GM18502 (cell line): ENCODE data around the gene CCDC93.

Source experiments
- ATAC-seq: cut with Tn5 transposase; IDR thresholded peaks from one replicate; pipeline ENCODE4 v1.9.1; 2021; ENCODE audit warnings: mild to moderate bottlenecking; ENCODE audit not compliant: unreplicated experiment, poor library complexity

CCDC93 gene

GRCh38 chr2:118013724-118014491 is at the start of gene CCDC93:
Gene CCDC93 (minus strand): TSS chr2:118014070. CDS start chr2:118013995, 75 bp downstream.
- ATAC-seq: peak; percentile 92

- no peak for ATAC-seq
Observed at GRCh38 chr2:118062669-118063068, 48.8 kb upstream of the CCDC93 start.

DNA sequence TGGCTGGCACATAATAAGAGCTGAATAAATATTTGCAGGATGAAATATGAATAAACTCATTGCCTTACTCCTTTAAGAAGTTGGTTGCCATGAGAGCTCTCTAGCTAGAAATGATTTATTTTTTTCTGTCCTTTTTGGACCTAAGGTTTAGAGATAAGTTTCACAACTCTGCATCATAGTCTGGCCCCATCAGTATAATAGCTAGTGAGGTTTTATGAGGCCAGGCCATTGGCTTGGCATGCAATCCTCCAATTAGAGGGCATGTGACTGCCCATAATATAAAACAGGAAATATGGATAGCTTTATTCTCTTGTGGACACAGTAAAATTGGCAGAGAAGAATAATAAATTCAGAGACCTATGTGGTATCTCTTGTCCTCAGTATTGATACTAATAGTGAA is 48.2 kb upstream of the CCDC93 start:
- no peak for ATAC-seq

DNA sequence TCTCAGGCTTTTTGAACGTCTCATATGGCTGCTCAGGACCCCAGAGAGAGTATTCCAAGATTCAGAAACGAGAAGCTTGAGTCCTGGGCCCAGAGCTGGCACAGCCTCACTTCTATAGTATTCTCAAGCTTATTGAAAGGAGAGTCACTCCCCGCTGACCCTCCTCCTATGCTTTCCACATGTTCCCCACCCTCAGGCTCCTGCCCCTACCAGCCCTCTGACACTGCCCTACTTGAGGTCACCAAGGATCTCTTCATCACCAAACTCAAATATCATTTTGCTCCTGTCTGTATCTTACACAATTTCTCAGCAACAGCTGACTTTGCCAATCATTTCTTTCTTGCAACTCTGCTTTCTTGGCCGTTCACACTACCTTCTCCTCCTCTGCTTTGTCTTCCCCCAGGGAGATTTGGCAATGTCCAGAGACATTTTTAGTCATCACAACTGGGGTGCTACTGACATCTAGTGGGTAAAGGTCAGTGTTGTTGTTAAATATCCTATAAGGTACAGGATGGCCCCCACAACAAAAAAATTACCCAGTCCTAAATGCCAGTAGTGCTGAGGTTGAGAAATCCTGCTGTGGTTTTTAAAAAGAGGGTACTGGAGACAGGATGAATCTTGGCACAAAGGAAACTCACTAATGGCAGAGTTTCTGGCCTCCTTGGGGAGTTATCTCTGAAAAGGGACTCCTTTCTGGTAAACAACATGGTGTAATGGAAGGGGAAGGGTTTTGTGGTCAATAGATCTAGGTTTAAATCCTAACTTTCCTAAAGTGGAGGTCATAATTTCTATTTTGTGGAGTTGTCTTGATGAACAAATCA is 47.5 kb upstream of the CCDC93 start:
- ATAC-seq: peak; percentile 80

DNA sequence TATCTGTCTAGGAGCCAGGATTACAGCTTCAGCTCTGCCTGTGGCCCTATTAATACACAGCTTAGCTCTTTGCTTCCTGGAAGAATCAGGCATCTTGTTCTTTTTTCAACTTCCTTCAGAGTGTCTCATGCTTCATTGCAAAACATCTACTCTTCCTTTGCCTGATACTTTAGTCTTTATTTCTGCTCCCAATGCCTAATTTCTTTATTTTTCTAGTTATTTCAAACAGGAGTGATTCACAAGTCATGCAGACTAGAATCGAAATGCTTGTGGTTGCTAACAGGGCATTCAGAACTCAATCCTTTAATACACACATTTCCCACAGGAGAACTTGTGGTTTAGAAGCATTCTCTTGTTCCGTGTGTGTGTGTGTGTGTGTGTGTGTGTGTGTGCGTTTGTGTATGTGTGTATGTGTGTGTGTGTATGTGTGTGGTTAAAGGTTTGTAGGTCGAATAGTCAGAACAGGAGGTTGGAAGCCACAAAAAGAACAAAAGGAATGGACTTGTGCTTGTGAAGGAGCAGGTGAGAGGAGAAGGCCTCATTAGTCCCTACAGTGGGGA is 46.1 kb upstream of the CCDC93 start:
- ATAC-seq: no peak

DNA sequence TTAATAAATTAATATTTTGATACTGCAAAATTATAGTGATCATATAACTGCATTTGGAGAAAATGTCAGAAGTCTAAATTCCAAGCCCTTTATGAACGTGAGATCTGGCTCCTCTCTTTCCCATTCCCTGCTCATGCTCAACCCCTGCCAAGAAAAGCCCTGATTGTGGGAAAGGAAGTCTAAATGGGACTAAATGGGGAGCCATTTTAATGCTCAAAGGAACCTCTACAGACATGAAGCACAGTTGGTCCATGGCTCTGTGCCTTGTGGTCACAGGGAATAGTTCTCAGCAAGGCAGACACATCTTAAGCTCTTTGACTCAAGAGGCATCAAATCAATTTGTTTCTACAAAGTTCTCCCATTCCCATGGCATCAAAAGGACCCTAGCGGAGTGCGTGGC is 45.1 kb upstream of the CCDC93 start:
- no peak for ATAC-seq

GRCh38 chr2:118056801-118057200 is 42.9 kb upstream of the CCDC93 start:
- no peak for ATAC-seq

DNA sequence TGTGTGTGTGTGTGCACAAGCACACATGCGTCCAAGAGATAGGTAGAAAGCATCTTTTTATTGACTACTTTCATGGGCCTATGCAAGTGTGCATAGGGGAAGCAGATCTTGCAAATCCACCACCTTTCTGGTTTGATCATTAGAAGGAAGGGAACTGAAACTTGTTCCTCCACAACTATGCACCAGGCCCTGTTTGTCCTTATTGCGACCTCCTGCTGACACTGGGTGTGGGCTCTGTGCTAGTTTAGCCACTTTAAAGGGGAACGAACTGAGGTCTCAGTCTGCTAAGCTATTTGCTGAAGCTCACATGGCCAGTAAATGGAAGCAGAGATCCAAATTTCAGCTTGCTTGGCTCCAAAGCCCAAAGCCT is 42.3 kb upstream of the CCDC93 start:
- ATAC-seq: peak; percentile 90

DNA sequence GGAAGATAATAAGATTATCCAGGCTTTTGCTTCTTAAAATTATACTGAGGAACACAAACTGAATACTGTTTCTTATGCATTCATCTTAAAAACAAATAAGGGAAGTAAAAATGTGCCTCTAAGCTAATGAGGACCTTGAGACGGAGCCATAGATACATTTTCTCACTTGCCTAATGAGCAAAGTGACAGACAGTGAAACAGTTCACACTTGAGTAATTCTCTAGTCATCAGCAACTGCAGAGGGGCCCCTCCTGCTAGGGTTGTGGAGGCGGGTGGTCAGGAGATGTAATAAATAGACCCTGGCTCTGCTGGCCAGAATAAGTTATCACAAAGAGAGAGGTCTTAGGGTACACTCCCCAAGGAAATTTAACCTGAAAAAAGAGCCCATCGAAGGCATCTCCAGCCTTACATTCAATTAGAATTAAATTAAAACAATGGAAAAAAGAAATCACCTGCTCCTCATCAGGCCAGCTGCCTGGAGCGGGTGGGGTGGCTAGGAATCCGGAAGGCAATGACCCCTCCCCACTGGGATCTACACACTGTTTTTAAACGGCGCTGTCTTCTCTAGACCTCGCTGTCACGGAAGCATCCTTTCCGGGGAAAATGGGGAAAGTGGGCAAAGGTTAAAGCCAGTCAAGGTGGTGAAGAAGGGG is 41.8 kb upstream of the CCDC93 start:
- peak; percentile 84 for ATAC-seq

GRCh38 chr2:118054213-118055008 is 40.5 kb upstream of the CCDC93 start:
- ATAC-seq: no peak

- no peak for ATAC-seq
Observed at GRCh38 chr2:118053681-118054080, 39.8 kb upstream of the CCDC93 start.

- ATAC-seq: no peak
Observed at GRCh38 chr2:118052474-118052873, 38.6 kb upstream of the CCDC93 start.

DNA sequence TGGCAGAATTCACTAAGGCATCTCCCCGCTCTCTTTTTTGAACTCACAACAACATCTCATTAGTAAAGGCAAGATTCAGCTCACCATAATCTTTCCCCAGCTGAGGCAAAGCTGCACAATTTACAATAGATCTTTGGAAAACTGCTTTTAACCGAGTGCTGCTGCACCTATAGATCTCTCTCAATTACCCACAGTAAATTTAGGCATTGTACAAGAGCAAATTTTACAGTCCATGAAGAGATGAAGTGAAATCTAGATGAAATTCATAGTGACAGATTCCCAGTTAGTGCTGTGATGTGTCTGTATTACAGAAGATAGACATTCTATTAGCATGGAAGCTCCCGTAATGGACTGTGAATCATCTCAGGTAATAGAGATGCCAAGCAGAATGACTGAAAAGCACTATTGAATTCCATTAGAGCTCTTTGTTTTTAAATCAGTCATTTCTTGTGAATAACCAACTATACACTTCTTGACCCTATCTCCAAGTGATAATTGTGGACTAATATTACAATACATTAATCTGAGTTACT is 38.0 kb upstream of the CCDC93 start:
- ATAC-seq: no peak

DNA sequence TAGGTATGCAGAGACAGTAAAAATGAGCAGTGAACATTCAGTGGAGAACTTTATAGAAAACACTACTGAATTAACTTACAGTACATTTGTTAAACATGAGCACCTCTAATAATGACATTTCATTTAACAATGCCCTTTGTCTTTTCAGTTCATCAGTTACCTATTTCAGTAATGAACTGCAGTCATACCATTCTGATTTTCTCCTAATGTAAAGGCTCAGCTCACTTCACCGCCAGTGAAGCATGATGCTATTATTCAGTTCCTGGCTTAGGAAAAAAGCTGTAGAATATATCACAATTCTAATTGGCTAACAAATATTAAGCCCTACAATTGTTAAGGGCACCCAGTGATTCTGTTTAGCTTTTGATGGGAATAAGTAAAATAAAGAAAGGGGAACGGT is 37.1 kb upstream of the CCDC93 start:
- no peak for ATAC-seq

DNA sequence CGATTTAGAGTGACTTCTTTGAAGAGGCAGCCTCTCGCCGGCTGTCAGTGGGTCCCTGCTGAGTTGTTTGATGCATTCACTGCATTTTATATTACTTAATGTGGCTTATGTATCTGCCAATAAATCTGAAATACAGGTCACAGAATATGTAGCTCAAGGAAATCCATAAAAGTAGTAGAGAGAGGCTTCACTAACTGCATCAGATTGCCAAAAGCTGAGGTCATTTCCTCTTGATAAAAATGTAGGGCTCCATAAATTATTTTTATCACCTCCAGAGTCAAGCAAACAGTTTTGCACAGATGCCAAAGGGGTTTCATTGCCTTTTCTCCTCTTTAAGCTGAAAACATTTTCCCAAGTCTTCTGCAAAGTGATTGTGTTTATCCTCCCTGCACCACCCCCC is 36.5 kb upstream of the CCDC93 start:
- no peak for ATAC-seq

DNA sequence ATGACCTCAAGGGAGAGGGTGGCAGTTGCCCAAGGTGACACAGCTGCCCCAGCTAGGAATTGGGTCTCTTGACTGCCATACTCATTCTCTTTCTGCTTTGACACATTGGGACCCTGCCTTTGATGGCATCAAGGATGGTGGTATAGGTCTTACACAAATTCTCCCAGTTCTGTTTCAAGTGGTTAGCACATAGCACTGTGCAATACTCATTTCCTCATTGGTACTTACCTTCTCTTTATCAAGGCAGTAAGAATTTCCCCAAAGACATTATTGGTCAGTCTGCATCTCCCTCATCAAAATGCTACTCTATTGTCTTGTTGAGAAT is 35.9 kb upstream of the CCDC93 start:
- peak; percentile 76 for ATAC-seq

- peak; percentile 32 for ATAC-seq
Observed at GRCh38 chr2:118049140-118049815, 35.4 kb upstream of the CCDC93 start.

DNA sequence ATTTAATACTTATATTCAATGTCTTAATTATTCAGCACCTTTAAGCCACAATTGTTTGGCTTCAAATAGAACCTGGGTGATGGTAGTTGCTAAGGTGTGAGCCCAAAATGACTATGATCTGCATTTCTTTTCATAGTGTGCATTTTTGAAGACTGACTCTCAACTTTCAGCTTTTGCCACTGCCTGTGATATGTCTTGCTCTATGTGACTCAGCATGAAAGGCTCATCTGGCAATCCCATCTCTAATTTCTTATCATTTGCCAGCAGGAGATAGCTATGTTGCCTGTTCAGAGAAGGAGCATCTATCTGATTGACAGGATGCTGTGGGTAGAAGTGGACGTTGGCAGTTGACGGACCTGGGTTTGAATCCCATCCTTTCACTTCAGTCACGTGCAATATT is 34.5 kb upstream of the CCDC93 start:
- no peak for ATAC-seq

DNA sequence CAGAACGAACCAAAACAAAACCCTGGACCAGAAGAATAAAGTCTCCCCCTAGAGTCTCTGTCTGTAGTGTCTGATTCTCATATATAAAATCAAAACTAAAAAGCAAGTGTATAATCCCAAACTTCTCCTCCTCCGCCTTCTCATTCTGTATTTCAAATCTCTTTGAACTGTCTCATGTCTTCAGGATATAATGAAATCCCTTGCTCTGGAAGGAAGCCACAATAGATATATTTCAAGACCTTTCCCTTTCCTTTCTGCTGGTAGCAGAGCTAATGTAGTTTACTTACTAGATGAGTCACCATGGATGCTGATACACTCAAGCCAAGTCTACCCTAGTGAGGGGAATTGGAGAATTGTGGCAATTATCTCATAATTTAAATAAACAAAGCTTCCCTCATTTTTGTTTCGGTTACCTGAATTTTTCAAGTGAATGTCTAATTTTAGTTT is 33.5 kb upstream of the CCDC93 start:
- ATAC-seq: no peak
